Stimulated activated CD8-positive, alpha-beta memory T cell treated with anti-CD3 and anti-CD28 coated beads, Interleukin-2, amount 100 ng/mL, for 48 hours (primary cell): ENCODE results near the gene PRDM15.

Source experiments
- DNase-seq, 2 donors: peaks; one replicate each; pipeline ENCODE4 v3.0.0-alpha.2; 2020; ENCODE audit warnings: low read depth in 2 of 2

Gene PRDM15

GRCh38 chr21:41779659-41780058 lies 99.5 kb downstream of the PRDM15 start:
- no peak for DNase-seq

GRCh38 chr21:41778930-41779600 lies 100.1 kb downstream of the PRDM15 start:
- no peak for DNase-seq

GRCh38 chr21:41777951-41778815 lies 101.0 kb downstream of the PRDM15 start:
- DNase-seq: peak in 1 of 2 donors; percentile 18

- DNase-seq: no peak
Measured at GRCh38 chr21:41776778-41777177, 102.4 kb downstream of the PRDM15 start.

GRCh38 chr21:41775149-41775472 lies 104.0 kb downstream of the PRDM15 start:
- DNase-seq: no peak

- DNase-seq: no peak
Measured at GRCh38 chr21:41774467-41775148, 104.5 kb downstream of the PRDM15 start.

- DNase-seq: no peak
Measured at GRCh38 chr21:41772351-41773080, 106.6 kb downstream of the PRDM15 start.

GRCh38 chr21:41771625-41771945 lies 107.6 kb downstream of the PRDM15 start:
- DNase-seq: no peak

- DNase-seq: no peak
Measured at GRCh38 chr21:41770901-41771624, 108.1 kb downstream of the PRDM15 start.

- no peak for DNase-seq
Measured at GRCh38 chr21:41769933-41770332, 109.2 kb downstream of the PRDM15 start.

- no peak for DNase-seq
Measured at GRCh38 chr21:41769521-41769920, 109.6 kb downstream of the PRDM15 start.

- DNase-seq: no peak
Measured at GRCh38 chr21:41769111-41769510, 110.0 kb downstream of the PRDM15 start.

GRCh38 chr21:41768437-41769042 lies 110.6 kb downstream of the PRDM15 start:
- no peak for DNase-seq

GRCh38 chr21:41767606-41768436 lies 111.3 kb downstream of the PRDM15 start:
- DNase-seq: no peak

GRCh38 chr21:41766883-41767605 lies 112.1 kb downstream of the PRDM15 start, which contains the start of gene RIPK4:
Gene RIPK4, minus strand, starts transcription at chr21:41767052. Its CDS starts 11 bp downstream, at chr21:41767041.
- DNase-seq: peak; percentile 47 to 54

GRCh38 chr21:41765973-41766882 lies 112.9 kb downstream of the PRDM15 start:
- no peak for DNase-seq

- no peak for DNase-seq
Measured at GRCh38 chr21:41765420-41765821, 113.7 kb downstream of the PRDM15 start.
